Measurements from ENCODE around the gene SLC11A1.

Gene SLC11A1, protein sequence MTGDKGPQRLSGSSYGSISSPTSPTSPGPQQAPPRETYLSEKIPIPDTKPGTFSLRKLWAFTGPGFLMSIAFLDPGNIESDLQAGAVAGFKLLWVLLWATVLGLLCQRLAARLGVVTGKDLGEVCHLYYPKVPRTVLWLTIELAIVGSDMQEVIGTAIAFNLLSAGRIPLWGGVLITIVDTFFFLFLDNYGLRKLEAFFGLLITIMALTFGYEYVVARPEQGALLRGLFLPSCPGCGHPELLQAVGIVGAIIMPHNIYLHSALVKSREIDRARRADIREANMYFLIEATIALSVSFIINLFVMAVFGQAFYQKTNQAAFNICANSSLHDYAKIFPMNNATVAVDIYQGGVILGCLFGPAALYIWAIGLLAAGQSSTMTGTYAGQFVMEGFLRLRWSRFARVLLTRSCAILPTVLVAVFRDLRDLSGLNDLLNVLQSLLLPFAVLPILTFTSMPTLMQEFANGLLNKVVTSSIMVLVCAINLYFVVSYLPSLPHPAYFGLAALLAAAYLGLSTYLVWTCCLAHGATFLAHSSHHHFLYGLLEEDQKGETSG

DNA sequence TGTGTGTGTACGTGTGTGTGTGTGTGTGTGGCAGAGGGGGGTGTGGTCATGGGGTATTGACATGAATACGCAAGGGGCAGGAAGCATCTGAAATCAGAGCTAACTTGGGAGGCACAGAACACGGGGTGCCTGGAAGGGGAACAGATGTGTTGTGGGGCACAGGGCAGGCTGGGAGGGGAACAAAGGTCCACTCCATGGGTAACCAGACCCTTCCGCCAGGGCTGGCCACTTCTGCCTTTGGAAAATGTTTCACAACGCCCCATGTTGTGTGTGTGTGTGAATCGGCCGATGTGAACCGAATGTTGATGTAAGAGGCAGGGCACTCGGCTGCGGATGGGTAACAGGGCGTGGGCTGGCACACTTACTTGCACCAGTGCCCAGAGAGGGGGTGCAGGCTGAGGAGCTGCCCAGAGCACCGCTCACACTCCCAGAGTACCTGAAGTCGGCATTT, at the start of gene SLC11A1:
Gene SLC11A1 (plus strand): TSS at position 358 of the 451 bp plus-strand sequence. CDS start 96 bp downstream, outside the sequence.
- in situ Hi-C loops (cut with MboI; ENCODE audit: low sequenced_read_pairs): no loop called here

DNA sequence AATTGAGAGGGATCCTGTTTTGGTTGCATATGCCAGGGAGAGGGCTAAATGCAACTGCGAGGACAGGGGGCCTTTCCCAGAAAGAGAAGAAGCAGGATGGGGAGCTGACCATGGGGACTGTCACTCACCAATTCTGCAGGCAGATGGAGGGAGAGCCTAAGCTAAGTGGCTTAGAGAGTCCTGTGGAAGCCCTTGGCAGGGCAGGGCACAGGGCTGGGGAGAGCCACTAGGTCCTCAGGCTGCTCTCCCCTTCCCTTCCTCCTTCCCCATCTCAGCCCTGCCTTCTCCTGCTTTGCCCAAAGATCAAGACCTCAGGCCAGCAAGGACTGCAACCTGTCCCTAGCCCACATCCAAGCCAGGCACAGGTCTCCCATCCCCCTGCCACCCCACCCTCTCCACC, 49.8 kb upstream of the SLC11A1 start:
- in situ Hi-C loops (cut with MboI; ENCODE audit: low sequenced_read_pairs): no loop called here

DNA sequence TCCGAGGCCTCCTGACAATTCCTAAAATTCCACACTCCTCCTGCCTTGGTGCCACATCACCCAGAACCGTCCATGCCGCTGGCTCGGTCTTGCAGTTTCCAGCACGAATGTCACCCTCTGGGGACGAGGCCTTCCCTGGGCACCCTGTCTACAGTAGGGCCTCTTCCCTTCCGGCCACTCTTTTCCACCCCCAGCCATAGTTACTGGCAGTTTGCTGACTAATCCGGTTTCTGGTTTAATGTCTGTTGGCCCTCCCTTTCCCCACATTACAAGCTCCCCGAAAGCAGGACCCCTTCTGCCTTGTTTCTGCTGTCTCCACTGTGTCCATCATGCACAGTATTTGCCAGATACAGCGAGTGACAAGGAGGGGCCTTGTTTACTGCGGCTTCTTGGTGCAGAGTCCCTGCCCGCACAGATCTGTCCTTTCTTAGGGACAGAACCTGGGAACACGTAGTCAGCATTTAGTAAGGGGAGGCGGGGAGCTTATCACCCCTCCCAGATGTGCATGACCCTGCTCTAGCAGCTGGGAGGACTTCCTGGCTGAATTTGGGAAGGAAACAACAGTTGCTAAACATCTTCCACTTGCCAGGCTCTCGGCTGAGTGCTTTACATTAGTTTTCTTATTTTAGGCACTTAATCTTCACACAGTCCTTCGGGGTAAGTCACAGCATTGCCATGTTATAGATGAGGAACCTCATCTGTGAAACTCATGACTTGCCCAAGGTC, 49.0 kb upstream of the SLC11A1 start:
- in situ Hi-C loops (cut with MboI; ENCODE audit: low sequenced_read_pairs): no loop called here

DNA sequence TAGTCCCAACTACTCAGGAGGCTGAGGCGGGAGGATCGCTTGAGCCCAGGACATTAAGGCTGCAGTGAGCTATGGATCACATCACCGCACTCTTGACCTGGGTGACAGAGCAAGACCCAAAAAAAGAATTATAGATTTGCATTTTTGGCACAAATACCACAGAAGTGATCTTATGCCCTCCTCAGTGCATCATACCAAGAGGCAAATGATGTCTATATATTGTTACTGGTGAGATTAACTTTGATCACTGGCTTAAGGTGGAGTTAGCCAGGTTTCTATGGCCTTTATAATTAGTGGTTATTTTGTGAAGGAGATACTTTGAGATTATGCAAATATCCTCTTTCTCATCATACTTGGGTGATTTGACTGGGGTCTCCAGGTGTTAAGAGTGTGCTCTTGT, 47.5 kb upstream of the SLC11A1 start:
- in situ Hi-C loops (cut with MboI; ENCODE audit: low sequenced_read_pairs): no loop called here

DNA sequence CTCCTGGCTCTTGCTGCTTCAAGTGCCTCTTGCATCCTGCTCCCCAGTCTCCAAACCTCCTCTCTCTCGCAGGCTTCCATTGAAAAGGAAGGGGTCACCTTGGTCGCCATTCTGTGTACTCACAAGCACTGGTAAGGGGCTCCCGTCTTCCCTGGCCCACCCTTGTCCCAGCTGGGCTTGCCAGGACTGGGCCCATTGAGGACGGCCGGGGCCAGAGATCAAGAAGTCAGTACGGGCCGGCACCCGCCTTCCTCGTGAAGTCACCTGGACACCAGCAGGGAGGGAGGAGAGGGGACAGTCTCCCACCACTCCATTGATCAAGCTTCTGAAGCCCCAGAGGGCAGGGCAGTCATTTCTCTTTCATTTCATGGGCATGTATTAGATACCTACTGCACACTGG, 41.4 kb upstream of the SLC11A1 start:
- in situ Hi-C loops (cut with MboI; ENCODE audit: low sequenced_read_pairs): no loop called here

DNA sequence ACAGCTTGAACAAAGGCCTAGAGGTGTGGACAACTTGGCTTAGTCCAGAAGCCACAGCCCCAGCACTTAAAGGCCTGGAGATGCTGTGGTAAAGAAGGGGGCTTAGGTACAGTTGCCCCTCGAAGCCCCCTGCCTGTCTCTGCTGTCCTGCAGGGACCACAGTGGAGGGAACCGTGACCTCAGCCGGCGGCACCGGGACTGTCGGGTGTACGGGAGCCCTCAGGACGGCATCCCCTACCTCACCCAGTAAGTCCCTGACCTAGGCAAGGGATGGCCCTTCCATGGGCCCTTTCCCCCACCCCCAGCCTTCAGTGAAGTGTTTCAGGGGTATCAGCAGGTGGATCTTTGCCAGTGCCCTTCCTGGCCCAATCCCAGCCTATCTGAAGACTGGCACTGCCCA, 40.7 kb upstream of the SLC11A1 start:
- in situ Hi-C loops (cut with MboI; ENCODE audit: low sequenced_read_pairs): no loop called here

DNA sequence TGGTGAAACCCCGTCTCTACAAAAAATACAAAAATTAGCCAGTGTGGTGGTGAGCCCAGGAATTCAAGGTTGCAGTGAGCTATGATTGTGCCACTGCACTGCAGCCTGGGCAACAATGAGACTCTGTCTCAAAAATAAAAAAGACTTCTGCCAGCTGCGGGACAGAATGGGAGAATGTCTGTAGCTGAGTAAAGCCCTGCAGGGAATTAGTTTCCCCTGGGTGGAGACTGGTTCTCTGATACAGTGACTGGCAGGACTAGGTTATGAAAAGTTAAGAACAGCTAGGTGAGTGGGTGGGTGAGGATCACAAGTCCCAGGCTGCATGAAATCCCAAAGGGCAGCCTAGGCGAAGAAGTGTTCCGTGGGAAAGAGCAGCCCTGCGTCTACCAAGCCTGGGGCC, 39.2 kb upstream of the SLC11A1 start:
- in situ Hi-C loops (cut with MboI; ENCODE audit: low sequenced_read_pairs): no loop called here

DNA sequence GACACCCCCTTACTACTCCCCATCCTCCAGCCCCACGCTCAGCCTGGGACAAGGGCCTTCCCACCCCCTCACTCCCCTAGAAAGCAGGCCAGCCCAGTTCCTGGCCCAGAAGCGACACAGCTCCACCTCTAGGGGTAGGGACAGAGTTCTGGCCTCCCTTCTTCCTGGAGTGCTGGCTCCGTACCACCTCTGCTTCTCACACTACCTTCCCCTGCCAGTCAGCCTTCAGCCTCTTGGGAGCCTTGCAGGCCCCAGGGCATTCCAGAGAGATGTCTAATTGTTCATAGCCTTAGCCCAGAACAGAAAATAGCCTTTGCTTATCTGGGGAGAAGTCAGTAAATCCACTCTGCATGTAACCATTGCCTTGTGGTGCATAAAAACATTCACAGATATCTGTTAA, 38.5 kb upstream of the SLC11A1 start:
- in situ Hi-C loops (cut with MboI; ENCODE audit: low sequenced_read_pairs): no loop called here

DNA sequence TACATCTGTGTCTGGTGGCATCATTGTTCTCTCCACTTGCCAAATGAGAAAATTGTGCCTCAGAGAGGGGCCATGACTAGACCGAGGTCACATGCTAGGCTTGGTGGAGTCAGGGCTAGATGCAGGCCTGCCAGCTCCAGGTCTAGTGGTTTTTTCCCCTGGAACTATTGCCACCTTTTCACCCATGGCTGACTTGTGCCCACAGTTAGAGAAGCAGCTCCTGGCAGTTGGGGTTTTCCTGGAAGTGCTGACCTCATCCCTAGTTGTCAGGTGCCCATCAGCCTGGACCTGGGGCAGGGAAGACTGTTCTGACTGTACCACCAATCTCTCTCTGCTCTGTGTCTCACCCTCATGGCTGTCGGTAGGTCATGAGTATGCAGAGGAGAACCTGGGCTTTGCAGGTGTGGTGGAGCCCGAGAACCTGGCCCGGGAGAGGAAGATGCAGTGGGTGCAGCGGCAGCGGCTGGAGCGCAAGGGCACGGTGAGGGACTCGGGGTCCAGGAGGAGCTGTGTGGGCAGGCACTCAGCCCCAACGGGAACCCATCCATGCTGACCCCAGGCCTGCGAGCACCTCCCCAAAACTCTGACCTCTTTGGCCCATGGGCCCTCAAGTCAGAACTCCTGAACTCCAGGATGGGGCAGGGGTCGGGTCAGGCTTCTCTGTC, 37.9 kb upstream of the SLC11A1 start:
- in situ Hi-C loops (cut with MboI; ENCODE audit: low sequenced_read_pairs): no loop called here

DNA sequence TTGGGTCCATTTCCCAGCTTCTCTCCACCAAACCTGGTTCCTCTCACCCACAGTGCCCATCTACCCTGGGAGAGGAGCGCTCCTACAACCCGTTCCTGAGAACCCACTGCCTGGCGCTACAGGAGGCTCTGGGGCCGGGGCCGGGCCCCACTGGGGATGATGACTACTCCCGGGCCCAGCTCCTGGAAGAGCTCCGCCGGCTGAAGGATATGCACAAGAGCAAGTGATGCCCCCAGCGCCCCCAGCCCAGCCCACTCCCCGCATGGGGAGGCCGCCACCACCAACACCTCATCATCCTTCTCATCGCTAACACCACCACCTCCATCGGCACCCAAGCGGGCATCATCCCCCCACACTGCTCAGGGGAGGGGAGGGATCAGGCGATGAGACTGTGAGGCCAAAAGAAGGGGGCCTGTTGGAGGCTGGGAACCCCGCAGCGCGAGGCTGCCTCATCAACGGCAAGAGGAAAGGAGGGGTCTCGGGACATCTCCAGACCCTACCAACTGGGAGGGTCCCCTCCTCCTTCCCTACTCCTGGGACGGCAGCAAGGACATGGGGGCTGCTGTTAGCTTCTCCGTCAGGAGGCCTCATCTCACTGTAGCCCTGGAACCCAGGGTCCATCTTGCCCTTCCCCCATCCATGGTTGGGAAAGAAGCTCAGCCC, 37.2 kb upstream of the SLC11A1 start:
- in situ Hi-C loops (cut with MboI; ENCODE audit: low sequenced_read_pairs): no loop called here

DNA sequence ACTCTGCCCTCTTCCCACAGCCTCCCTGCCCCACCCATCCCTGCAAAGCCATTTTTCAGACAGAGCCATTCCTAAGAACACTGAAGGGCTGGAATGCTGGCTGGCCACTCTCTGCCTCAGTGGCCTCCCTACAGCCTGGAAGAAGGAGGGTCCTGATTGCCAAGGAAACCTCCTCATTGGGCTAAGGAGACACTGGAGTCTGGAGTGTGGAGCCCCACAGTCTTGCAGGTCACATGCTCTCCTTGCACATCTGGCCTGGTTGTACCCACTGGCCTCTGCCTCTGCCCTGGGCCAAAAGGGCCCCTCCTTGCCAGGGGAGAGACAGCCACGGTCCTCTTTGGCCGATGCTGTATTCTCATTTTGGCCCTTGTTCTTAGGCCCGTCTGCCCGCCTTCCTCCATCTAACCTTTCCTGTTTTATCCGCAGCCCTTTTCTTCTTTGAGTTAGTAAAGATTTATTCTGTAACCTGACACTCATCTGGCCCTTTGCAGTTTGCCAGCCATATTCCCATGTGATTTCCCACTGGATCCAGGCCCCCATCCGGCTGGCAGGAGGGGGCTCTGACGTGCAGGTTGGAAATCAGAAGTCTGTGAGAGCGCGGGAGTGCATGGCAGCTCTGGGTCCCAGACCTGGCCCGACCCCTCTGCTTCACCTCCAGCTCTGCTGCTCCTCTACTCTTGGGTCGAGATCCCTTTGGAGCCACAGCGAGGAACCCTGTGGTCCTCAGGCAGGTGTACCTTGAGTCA, 36.4 kb upstream of the SLC11A1 start:
- in situ Hi-C loops (cut with MboI; ENCODE audit: low sequenced_read_pairs): no loop called here

DNA sequence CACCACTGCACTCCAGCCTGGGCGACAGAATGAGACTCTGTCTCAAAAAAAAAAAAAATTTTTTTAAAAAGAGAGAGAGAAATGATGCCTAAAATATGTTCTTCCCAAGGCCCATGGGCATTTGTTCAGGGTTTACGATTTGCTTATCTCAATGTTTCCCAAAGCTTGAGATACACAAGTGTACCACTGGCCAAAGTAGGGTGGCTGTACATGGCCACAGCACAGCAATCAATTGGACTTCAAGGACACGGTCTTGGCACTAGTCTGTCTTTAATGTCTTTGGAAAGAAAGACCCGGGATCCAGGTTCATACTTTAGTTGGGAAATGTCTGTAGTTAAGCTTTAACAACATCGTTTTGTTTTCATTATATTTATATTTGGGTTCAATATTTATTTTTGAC, 34.9 kb upstream of the SLC11A1 start:
- in situ Hi-C loops (cut with MboI; ENCODE audit: low sequenced_read_pairs): no loop called here

DNA sequence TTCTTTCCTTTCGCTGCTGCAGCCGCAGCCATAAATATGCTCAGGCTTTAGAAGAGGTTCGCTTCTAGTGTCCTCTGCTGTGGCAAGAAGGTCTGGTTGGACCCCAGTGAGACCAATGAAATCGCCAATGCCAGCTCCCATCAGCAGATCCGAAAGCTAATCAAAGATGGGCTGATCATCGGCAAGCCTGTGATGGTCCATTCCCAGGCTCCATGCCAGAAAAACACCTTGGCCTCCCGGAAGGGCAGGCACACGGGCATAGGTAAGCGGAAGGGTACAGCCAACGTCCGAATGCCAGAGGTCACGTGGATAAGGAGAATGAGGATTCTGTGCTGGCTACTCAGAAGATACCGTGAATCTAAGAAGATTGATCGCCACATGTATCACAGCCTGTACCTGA, 28.0 kb upstream of the SLC11A1 start:
- in situ Hi-C loops (cut with MboI; ENCODE audit: low sequenced_read_pairs): no loop called here

DNA sequence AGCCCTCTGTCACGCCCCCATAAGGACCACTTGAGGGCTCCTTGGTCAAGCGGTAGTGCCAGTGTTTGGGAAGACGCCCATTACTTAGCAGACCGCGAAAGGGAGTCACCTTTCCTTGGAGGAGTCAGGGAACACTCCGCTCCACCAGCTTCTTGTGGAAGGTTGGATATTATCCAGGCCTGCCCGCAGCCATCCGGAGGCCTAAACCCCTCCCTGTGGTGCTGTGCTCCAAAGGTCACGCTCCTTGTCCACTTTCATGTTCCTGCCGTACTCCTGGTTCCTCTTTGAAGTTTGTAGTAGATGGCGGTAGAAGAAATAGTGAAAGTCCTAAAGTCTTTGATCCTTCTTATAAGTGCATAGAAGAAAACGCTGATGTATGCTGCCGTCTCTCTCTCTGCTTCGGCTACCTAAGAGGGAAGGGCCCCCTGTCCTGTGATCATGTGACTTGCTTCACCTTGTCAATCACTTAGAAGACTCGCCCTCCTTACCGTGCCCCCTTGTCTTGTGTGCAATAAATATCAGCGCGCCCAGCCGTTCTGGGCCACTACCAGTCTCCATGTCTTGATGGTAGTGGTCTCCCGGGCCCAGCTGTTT, 27.1 kb upstream of the SLC11A1 start:
- in situ Hi-C loops (cut with MboI; ENCODE audit: low sequenced_read_pairs): no loop called here

DNA sequence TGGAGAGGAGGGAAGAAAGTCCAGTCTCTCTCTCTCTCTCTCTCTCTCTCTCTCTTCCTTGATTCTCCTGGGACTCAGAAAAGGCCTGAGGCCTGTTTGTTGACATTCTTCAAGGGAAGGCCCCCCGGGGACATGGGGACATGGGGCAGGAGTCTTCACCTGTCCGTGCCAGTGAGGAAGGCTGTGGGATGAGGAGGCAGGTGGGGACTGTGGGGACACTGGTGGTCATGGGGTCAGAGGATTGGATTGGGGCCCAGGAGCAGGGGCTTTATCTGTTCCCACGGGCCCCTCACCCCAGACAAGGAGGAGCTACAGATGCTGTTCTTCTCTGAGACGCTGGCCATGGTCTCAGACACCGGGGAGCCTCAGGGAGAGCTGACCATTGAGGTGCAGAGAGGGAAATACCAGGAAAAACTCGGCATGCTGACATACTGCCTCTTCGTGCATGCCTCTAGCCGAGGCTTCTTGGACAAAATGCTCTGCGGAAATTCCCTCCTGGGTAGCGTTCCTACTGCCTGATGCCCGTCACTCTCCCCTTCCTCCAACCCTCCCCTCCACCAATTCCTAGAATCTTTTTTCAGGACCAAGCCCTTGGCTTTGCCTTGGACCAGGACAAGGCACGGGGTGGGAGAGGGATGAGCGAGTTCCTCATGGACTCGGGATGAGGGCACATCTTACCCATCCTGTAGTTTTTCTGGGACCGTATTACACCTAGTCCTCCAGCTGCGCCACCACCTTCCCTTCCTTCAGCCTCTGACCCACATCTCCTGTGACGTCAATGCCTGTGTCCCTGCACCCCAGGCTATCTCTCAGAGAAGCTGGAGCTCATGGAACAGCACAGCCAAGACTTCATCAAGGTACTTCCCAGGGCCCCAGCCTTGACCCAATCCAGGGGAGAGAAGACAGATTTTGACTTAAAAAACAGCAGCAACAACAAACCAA, 24.6 kb upstream of the SLC11A1 start:
- in situ Hi-C loops (cut with MboI; ENCODE audit: low sequenced_read_pairs): no loop called here

DNA sequence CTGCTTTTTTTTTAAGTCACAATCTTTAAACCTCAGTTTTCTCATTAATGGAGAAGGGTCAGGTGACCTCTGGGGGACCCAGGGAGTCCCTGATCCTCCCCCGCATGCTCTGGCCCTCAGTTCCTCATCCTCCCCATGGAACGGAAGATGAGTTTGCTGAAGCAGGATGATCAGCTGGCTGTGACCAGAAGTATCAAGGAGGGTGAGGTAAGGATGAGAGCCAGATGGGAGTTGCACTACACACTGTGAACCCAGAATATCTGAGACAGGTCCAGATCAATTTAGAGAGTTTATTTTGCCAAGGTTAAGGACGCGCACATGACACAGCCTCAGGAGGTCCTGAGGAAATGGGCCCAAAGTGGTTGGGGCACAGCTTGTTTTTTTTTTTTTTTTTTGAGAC, 21.6 kb upstream of the SLC11A1 start:
- in situ Hi-C loops (cut with MboI; ENCODE audit: low sequenced_read_pairs): no loop called here

DNA sequence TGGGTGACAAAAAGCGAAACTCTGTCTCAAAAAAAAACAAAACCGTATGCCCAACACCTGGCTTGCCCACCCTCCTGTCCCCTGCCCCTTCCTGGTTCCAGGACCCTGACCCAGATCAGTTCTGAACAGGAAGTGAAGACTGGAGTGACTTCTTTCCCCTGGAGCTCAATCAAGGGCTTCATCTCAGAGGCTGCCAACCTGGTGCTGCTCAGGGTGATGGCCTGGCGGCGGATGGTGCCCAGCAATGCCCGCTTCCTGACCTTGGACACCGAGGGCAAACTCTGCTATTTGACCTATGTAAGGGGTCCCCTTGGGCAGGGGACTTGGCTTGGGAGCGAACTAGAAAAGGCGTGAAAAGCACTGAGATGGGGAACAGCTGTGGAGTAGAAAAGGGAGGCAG, 19.5 kb upstream of the SLC11A1 start:
- in situ Hi-C loops (cut with MboI; ENCODE audit: low sequenced_read_pairs): no loop called here

DNA sequence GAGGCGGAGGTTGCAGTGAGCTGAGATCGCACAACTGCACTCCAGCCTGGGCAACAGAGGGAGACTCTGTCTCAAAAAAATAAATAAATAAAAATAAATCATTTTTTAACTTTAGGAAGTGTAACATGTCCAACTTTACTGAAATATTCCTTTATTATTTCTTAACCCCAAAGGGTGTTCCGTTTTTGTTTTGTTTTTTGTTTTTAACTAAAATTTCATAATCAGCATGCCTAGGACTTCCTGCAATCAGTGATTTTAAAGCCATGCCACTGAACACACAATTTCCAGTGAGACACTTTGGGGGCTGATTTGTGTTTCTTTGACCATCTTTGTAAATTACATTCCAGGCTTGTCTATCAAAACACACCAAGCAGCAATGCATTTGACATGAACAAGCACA, 18.3 kb upstream of the SLC11A1 start:
- in situ Hi-C loops (cut with MboI; ENCODE audit: low sequenced_read_pairs): no loop called here

DNA sequence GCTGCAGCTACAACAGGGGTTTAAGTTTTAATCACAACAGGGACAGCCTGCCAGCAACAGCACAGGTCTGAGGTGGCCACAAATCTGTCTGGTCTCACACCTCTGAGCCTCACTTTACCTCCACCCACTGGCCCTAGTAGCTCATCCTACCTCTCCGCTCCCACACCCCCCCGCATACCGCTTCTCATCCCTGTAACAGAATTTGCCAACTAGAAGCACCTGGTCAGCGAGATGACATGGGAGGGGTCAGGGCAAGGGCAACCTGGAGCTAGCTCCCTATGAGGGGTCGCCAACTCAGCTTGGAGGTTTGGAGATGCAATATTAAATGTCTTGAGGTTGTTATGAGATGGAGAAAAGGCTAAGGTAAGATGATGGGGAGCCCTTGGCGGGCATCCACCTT, 17.9 kb upstream of the SLC11A1 start:
- in situ Hi-C loops (cut with MboI; ENCODE audit: low sequenced_read_pairs): no loop called here

Data from hTERT RPE-1 (cell line).